Colonic mucosa (tissue), 4 donors: ENCODE results near the gene CTSW. TPM values are rescaled to one million over a fixed set of nuclear protein-coding genes. Genes with fewer than 3 reads are reported as not detected.

Experiments used
- DNase-seq: peaks from one replicate; pipeline ENCODE4 v3.0.0-alpha.2; 2020
- H3K27ac ChIP-seq: fragments of 200-600 bp; one replicate; pipeline ENCODE4 v1.8.0; 2021
- H3K27me3 ChIP-seq: fragments of 200-600 bp; one replicate; pipeline ENCODE4 v1.8.0; 2021
- H3K36me3 ChIP-seq: fragments of 200-600 bp; one replicate; pipeline ENCODE4 v1.8.0; 2021
- H3K4me1 ChIP-seq: fragments of 200-600 bp; one replicate; pipeline ENCODE4 v1.8.0; 2021; ENCODE audit warnings: mild to moderate bottlenecking
- H3K4me3 ChIP-seq: fragments of 200-600 bp; one replicate; pipeline ENCODE4 v1.8.0; 2021
- H3K9ac ChIP-seq, 2 donors: one replicate each; pipeline ENCODE4 v1.7.0; 2013; ENCODE audit warnings: control low read depth in 2 of 2, low read depth in 2 of 2, low read length in 2 of 2
- H3K9me3 ChIP-seq: fragments of 200-600 bp; one replicate; pipeline ENCODE4 v1.8.0; 2021
- intact Hi-C: fragments of 100-400 bp; cut with DNase I; formaldehyde crosslinking; loops from one replicate; pipeline ENCODE4 v1.14.1; 2022
- total RNA-seq, 2 donors: library from RNA; stranded (reverse); fragmentation: NEBNext Ultra II Directional in 1 of 2; extraction: Animal tissue kit (Norgen Biotek cat#: 25700) in 1 of 2; gene quantifications; one replicate each; pipeline ENCODE4 v1.2.1, GENCODE V29; 2021
- TF ChIP-seq, protein P1 (sequence below): fragments of 200-600 bp; IDR thresholded peaks from one replicate; pipeline ENCODE4 v1.8.0; 2022; ENCODE audit warnings: antibody characterized with exemption, mild to moderate bottlenecking
- donor health status: healthy.
- donor health status: DM: no; HTN: no; CAD: no.
- donor health status: DM: no; HTN: no; CAD: no.

Gene CTSW
- total RNA-seq, 2 donors from 2014 or later = 1.2 TPM

- H3K27ac ChIP-seq = no peak overlapping the region
- intact Hi-C loops = no loop called here
- H3K27me3 ChIP-seq = no peaks in the 10 kb centered on the region
- peaks cover 7% of the 10 kb centered on the region for H3K4me1 ChIP-seq
- TF ChIP-seq, protein P1, sequence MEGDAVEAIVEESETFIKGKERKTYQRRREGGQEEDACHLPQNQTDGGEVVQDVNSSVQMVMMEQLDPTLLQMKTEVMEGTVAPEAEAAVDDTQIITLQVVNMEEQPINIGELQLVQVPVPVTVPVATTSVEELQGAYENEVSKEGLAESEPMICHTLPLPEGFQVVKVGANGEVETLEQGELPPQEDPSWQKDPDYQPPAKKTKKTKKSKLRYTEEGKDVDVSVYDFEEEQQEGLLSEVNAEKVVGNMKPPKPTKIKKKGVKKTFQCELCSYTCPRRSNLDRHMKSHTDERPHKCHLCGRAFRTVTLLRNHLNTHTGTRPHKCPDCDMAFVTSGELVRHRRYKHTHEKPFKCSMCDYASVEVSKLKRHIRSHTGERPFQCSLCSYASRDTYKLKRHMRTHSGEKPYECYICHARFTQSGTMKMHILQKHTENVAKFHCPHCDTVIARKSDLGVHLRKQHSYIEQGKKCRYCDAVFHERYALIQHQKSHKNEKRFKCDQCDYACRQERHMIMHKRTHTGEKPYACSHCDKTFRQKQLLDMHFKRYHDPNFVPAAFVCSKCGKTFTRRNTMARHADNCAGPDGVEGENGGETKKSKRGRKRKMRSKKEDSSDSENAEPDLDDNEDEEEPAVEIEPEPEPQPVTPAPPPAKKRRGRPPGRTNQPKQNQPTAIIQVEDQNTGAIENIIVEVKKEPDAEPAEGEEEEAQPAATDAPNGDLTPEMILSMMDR = no peak
- no peak overlapping the region for H3K9ac ChIP-seq
- no peak for DNase-seq
- no peaks in the 10 kb centered on the region for H3K36me3 ChIP-seq
- H3K4me3 ChIP-seq = no peak overlapping the region
- no peaks in the 10 kb centered on the region for H3K9me3 ChIP-seq
These were observed 28.2 kb downstream of the CTSW start for GRCh38 chr11:65907878-65908277.

DNA sequence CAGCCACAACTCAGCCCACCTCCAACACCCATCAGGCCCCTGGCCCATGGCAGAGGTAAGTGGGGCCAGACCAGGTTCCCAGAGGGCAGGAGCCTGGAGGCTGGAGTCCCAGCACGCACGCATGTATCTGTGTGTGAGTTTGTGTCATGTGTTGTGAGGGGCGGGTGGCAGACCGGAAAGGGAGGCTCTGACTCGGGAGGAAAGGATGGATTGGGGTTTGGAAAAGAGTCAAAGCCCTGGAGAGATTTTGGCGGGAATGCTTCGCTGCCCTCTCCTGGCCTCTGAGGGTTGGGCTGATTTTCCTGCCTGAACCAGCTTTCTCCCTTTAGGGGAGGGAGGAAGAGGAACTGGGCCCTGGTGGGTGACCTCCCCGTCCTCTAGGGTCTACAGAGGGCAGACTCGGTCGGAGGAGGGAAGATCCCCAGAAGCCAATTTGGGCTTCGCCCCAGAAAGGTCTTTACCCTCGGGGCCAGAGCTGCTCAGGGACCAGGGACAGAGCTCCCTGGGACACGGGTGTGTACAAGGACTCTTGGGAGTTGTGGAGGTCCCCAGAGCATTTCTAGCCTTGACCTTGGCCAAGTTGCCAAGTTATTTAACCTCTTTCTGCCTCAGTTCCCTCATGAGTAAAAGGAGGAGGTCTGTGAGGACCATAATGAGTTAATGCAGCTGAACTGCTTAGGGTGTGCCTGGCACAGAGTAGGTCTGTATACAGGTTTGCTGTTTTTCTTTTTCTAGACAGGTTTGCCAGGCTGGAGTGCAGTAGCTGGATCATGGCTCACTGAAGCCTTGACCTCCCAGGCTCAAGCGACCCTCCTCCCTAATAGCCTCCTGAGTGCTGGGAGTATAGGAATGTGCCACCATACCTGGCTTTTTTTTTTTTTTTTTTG, 32.3 kb downstream of the CTSW start:
- Histone ChIP-seq H3K4me3 (no peak overlapping the region), H3K9ac (no peak overlapping the region), H3K36me3 (no peaks in the 10 kb centered on the region), H3K9me3 (no peaks in the 10 kb centered on the region), H3K27ac (no peak overlapping the region), H3K4me1 (peaks cover 13% of the 10 kb centered on the region), H3K27me3 (no peaks in the 10 kb centered on the region)
- TF ChIP-seq, protein P1 = no peak
- intact Hi-C loops = no loop called here
- peak; percentile 58 for DNase-seq

- Histone ChIP-seq H3K4me1 (peaks cover 20% of the 10 kb centered on the region), H3K9me3 (no peaks in the 10 kb centered on the region), H3K27me3 (no peaks in the 10 kb centered on the region), H3K9ac (no peak overlapping the region), H3K27ac (no peak overlapping the region), H3K4me3 (no peak overlapping the region), H3K36me3 (no peaks in the 10 kb centered on the region)
- DNase-seq = no peak
- TF ChIP-seq, protein P1 = no peak
- intact Hi-C loops = no loop called here
These were observed 33.2 kb downstream of the CTSW start for GRCh38 chr11:65912845-65913244.

DNA sequence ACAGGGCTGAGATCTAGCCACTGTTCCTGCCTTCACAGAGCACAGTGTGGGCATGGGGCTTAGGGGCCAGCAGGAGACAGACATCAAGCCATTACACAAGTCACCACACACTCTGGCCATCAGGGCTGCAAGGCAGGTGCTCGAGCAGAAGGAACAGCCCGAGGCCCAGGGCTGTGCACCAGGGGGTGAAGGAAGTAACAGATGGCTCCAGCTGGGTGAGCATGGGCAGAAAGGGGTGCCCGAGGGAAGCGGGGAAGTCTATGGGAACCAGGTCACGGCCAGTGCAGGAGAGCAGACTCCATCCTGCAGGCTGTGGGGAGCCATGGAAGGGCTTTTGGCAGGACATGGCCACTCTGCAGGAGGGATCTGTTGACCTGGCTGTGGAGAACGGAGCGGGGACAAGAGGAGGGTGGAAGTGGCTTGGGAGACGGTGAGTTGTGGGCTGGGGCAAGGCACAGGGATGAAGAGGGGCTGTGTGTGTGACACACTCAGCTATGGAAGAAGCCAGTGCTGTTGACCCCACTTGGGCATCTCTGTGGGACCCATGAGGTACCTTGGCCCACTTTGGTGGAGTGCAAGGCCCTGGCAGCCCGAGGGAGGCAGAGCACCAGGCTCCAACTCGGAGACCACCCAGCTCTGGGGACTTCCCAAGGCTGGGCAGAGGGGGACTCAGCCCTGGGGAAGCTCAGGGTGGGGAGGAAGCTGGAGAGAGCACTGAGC, 35.6 kb downstream of the CTSW start:
- H3K9ac ChIP-seq = peak overlapping the region in 1 of 2 donors; percentile 26
- TF ChIP-seq, protein P1 = no peak
- intact Hi-C loops = no loop called here
- no peak for DNase-seq
- H3K9me3 ChIP-seq = no peaks in the 10 kb centered on the region
- peaks cover 26% of the 10 kb centered on the region for H3K4me1 ChIP-seq
- peak overlapping the region; percentile 54 for H3K27ac ChIP-seq
- no peaks in the 10 kb centered on the region for H3K36me3 ChIP-seq
- no peak overlapping the region for H3K4me3 ChIP-seq
- H3K27me3 ChIP-seq = no peaks in the 10 kb centered on the region

DNA sequence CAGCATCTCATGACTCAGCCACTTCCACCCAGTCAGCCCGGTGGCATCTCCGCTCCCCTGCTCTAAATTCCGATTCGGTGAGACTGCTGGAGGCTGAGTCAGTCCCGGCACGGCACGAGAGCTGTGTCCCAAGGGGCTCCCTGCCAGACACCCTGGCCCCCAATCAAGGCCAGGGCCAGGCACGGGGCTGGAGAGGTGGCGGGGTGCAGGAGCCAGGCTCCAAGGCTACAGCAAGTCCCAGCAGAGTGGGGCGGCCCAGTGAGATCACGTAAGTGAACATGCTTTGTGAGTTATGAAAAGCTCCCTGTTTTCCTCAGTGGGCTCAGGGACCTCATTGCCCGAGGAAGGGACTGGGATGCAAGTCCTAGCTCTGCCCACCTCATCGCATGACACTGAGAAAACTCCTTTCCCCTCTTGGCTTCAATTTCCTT, 36.2 kb downstream of the CTSW start:
- Histone ChIP-seq H3K9me3 (no peaks in the 10 kb centered on the region), H3K27ac (peak overlapping the region; percentile 54), H3K27me3 (no peaks in the 10 kb centered on the region), H3K9ac (peak overlapping the region in 1 of 2 donors; percentile 26), H3K36me3 (no peaks in the 10 kb centered on the region), H3K4me3 (no peak overlapping the region), H3K4me1 (peaks cover 32% of the 10 kb centered on the region)
- peak; percentile 60 for DNase-seq
- TF ChIP-seq, protein P1 = no peak
- intact Hi-C loops = no loop called here
